HepG2 (cell line): ENCODE measurements around the gene RNF123. TPM values are rescaled to one million over a fixed set of nuclear protein-coding genes. Genes with fewer than 3 reads are reported as not detected.

Source experiments
- AFF4 ChIP-seq: sonication (generic); formaldehyde crosslinking; IDR thresholded peaks from 2 replicates; pipeline ENCODE4 v1.4.0; 2020; ENCODE audit warnings: missing genetic modification reagents
- ELF3 ChIP-seq: IDR thresholded peaks from 2 replicates; pipeline ENCODE4 v1.6.1; 2016; ENCODE audit warnings: missing genetic modification reagents, missing compliant biosample characterization
- ERF ChIP-seq: IDR thresholded peaks from 2 replicates; pipeline ENCODE4 v1.6.1; 2018; ENCODE audit warnings: missing biosample characterization, missing genetic modification reagents
- FIP1L1 ChIP-seq: fragments of 200-400 bp; formaldehyde crosslinking; IDR thresholded peaks from 2 replicates; pipeline ENCODE4 v1.6.1; 2018; ENCODE audit warnings: low read depth, mild to moderate bottlenecking, low read length, moderate library complexity, borderline replicate concordance; ENCODE audit not compliant: insufficient read depth
- FOXM1 ChIP-seq: sonication (generic); formaldehyde crosslinking; IDR thresholded peaks from 2 replicates; pipeline ENCODE4 v1.5.0; 2020; ENCODE audit warnings: missing genetic modification reagents
- KLF16 ChIP-seq, 2 experiments: sonication (generic) in 1 of 2; formaldehyde crosslinking in 1 of 2; IDR thresholded peaks; 2 replicates each; pipeline versions ENCODE4 v1.6.1 to v1.8.0; 2016 to 2023; ENCODE audit warnings: missing genetic modification reagents in 2 of 2, missing compliant biosample characterization in 1 of 2
- MEIS2 ChIP-seq: sonication (generic); formaldehyde crosslinking; IDR thresholded peaks from 2 replicates; pipeline ENCODE4 v1.9.0; 2021; ENCODE audit warnings: mild to moderate bottlenecking, missing genetic modification reagents
- PHF20 ChIP-seq: sonication (generic); formaldehyde crosslinking; IDR thresholded peaks from 2 replicates; pipeline ENCODE4 v1.5.0; 2020; ENCODE audit warnings: mild to moderate bottlenecking, missing genetic modification reagents
- RBM22 ChIP-seq: fragments of 200-400 bp; formaldehyde crosslinking; optimal IDR thresholded peaks from 2 replicates; pipeline ENCODE3; 2017; ENCODE audit warnings: mild to moderate bottlenecking, low read length, moderate library complexity
- RELA ChIP-seq: sonication (generic); formaldehyde crosslinking; IDR thresholded peaks from 2 replicates; pipeline ENCODE4 v1.4.0; 2020; ENCODE audit warnings: missing genetic modification reagents
- SETDB1 ChIP-seq: sonication (generic); formaldehyde crosslinking; IDR thresholded peaks from 2 replicates; pipeline ENCODE4 v1.5.1; 2020; ENCODE audit warnings: missing genetic modification reagents, mild to moderate bottlenecking, borderline replicate concordance
- SP2 ChIP-seq: sonication (generic); formaldehyde crosslinking; IDR thresholded peaks from 2 replicates; pipeline ENCODE4 v1.5.1; 2020; ENCODE audit warnings: mild to moderate bottlenecking, missing genetic modification reagents
- SP5 ChIP-seq: IDR thresholded peaks from 2 replicates; pipeline ENCODE4 v1.6.1; 2016; ENCODE audit warnings: low read depth, borderline replicate concordance
- SRSF9 ChIP-seq: fragments of 200-400 bp; formaldehyde crosslinking; IDR thresholded peaks from 2 replicates; pipeline ENCODE4 v1.6.1; 2018; ENCODE audit warnings: borderline replicate concordance, mild to moderate bottlenecking, low read depth, low read length; ENCODE audit not compliant: insufficient read depth, poor library complexity, severe bottlenecking
- ZBTB14 ChIP-seq: sonication (generic); formaldehyde crosslinking; IDR thresholded peaks from 2 replicates; pipeline ENCODE4 v1.4.0; 2020; ENCODE audit warnings: missing genetic modification reagents
- ZBTB39 ChIP-seq: sonication (generic); formaldehyde crosslinking; IDR thresholded peaks from 2 replicates; pipeline ENCODE4 v1.5.0; 2020; ENCODE audit warnings: missing genetic modification reagents
- ZMAT3 ChIP-seq: sonication (generic); formaldehyde crosslinking; conservative IDR thresholded peaks from 2 replicates; pipeline ENCODE4 v1.7.0; 2021; ENCODE audit warnings: missing genetic modification reagents
- ZMYM4 ChIP-seq: sonication (generic); formaldehyde crosslinking; IDR thresholded peaks from 2 replicates; pipeline ENCODE4 v1.8.1; 2023; ENCODE audit warnings: mild to moderate bottlenecking, missing genetic modification reagents
- ZNF17 ChIP-seq: sonication (generic); formaldehyde crosslinking; IDR thresholded peaks from 2 replicates; pipeline ENCODE4 v1.5.0; 2020; ENCODE audit warnings: mild to moderate bottlenecking, missing genetic modification reagents
- ZNF260 ChIP-seq: sonication (generic); formaldehyde crosslinking; IDR thresholded peaks from 2 replicates; pipeline ENCODE4 v1.4.0; 2020; ENCODE audit warnings: missing genetic modification reagents, low read depth, mild to moderate bottlenecking, borderline replicate concordance
- ZNF33A ChIP-seq: sonication (generic); formaldehyde crosslinking; IDR thresholded peaks from 2 replicates; pipeline ENCODE4 v1.5.1; 2020; ENCODE audit warnings: missing genetic modification reagents, mild to moderate bottlenecking, moderate library complexity, borderline replicate concordance
- polyA plus RNA-seq, 8 experiments: library from polyadenylated mRNA; depleted of rRNA in 3 of 8; stranded (reverse) in 7 of 8; unstranded in 1 of 8; fragments of >200 nt; fragmentation: Illumina TruSeq in 4 of 8; extraction: Trizol in 4 of 8; gene quantifications; 2 replicates each; pipeline versions ENCODE4 v1.2.1 to v1.2.3, GENCODE V29; 2011 to 2016; ENCODE audit warnings: low read depth in 4 of 8, missing spikeins in 1 of 8, mixed read lengths in 1 of 8; ENCODE audit not compliant: insufficient read depth in 1 of 8
- total RNA-seq, 5 experiments: library from RNA; depleted of rRNA; stranded (reverse); fragments of >200 nt; fragmentation: Illumina TruSeq; extraction: Trizol; gene quantifications; 2 replicates each; pipeline ENCODE4 v1.2.3, GENCODE V29; 2016; ENCODE audit warnings: low read depth in 1 of 5

RNF123 gene
- total and polyA plus RNA-seq, 2 of the 13 experiments (the other 11 are each of a cell fraction or from before 2014, with no cell fraction given) = 29.9 to 82.2 TPM

GRCh38 chr3:49689046-49689907, at the start of gene RNF123, which contains the start of gene MST1 (continued):
- TF ChIP-seq ZNF33A (CRISPR knock-in tag) (no peak), ELF3 (CRISPR knock-in tag) (peak; percentile 35; the same call in 1 of the 2 replicates), ZMAT3 (CRISPR knock-in tag) (no peak), RELA (CRISPR knock-in tag) (no peak), SRSF9 (no peak), ZNF17 (no peak), FOXM1 (CRISPR knock-in tag) (no peak), SETDB1 (CRISPR knock-in tag) (no peak), ZNF260 (no peak), SP2 (CRISPR knock-in tag) (peak; percentile 48; the same call in 1 of the 2 replicates), ZMYM4 (CRISPR knock-in tag) (peak; percentile 63), MEIS2 (CRISPR knock-in tag) (peak; percentile 46; the same call in 1 of the 2 replicates), ZBTB14 (CRISPR knock-in tag) (peak; percentile 87), PHF20 (peak; percentile 90), FIP1L1 (no peak), AFF4 (CRISPR knock-in tag) (no peak), ERF (CRISPR knock-in tag) (peak; percentile 74), SP5 (CRISPR knock-in tag) (no peak), ZBTB39 (CRISPR knock-in tag) (no peak), KLF16 (CRISPR knock-in tag; IDR thresholded peaks at IDR 0.05) (peak in 1 of 2 experiments; percentile 85; a peak in 2 of 4 replicates), RBM22 (no peak)
